Measurements from ENCODE around the gene SV2C. TPM values are rescaled to one million over a fixed set of nuclear protein-coding genes. Genes with fewer than 3 reads are reported as not detected.

SV2C gene
- total and polyA plus RNA-seq, 2 donors from 2014 or later, result 0.13 TPM; not detected in 1

- H3K9ac ChIP-seq (ENCODE audit: low read length in 3 of 3), result no peak overlapping the region
- H3K9me3 ChIP-seq (ENCODE audit: control insufficient read depth in 2 of 3, insufficient read depth in 1 of 3, low read length in 3 of 3), result no peaks in the 10 kb centered on the region
- DNase-seq (no peak), FAIRE-seq (no peak)
- H3K4me3 ChIP-seq (ENCODE audit: low read length in 3 of 3), result no peak overlapping the region
- H3K36me3 ChIP-seq (ENCODE audit: control insufficient read depth in 2 of 3, insufficient read depth in 3 of 3, low read length in 3 of 3), result no peaks in the 10 kb centered on the region
- TF ChIP-seq CTCF (IDR thresholded peaks at IDR 0.05; ENCODE audit: borderline replicate concordance, extremely low read depth, insufficient read depth), result no peak
- no peaks in the 10 kb centered on the region for H3K4me1 ChIP-seq (ENCODE audit: control insufficient read depth in 2 of 3, insufficient read depth in 2 of 3, low read depth in 1 of 3, low read length in 3 of 3)
- no peak overlapping the region for H3K27ac ChIP-seq (ENCODE audit: low read depth in 2 of 2, low read length in 2 of 2)
- H3K27me3 ChIP-seq (ENCODE audit: control insufficient read depth, insufficient read depth, low read length), result no peaks in the 10 kb centered on the region
- intact Hi-C loops (cut with DNase I), result no loop called here
These were observed 23.0 kb downstream of the SV2C start for GRCh38 chr5:76106149-76106548.

GRCh38 chr5:76111477-76112174, 28.4 kb downstream of the SV2C start:
- H3K9me3 ChIP-seq (ENCODE audit: control insufficient read depth in 2 of 3, insufficient read depth in 1 of 3, low read length in 3 of 3), result no peaks in the 10 kb centered on the region
- TF ChIP-seq CTCF (IDR thresholded peaks at IDR 0.05; ENCODE audit: borderline replicate concordance, extremely low read depth, insufficient read depth), result no peak
- no peaks in the 10 kb centered on the region for H3K36me3 ChIP-seq (ENCODE audit: control insufficient read depth in 2 of 3, insufficient read depth in 3 of 3, low read length in 3 of 3)
- H3K9ac ChIP-seq (ENCODE audit: low read length in 3 of 3), result no peak overlapping the region
- intact Hi-C loops (cut with DNase I), result no loop called here
- no peak overlapping the region for H3K27ac ChIP-seq (ENCODE audit: low read depth in 2 of 2, low read length in 2 of 2)
- FAIRE-seq, result no peak
- no peak overlapping the region for H3K4me3 ChIP-seq (ENCODE audit: low read length in 3 of 3)
- H3K4me1 ChIP-seq (ENCODE audit: control insufficient read depth in 2 of 3, insufficient read depth in 2 of 3, low read depth in 1 of 3, low read length in 3 of 3), result no peaks in the 10 kb centered on the region
- DNase-seq, result no peak
- no peaks in the 10 kb centered on the region for H3K27me3 ChIP-seq (ENCODE audit: control insufficient read depth, insufficient read depth, low read length)

- no peaks in the 10 kb centered on the region for H3K36me3 ChIP-seq (ENCODE audit: control insufficient read depth in 2 of 3, insufficient read depth in 3 of 3, low read length in 3 of 3)
- H3K9ac ChIP-seq (ENCODE audit: low read length in 3 of 3), result no peak overlapping the region
- intact Hi-C loops (cut with DNase I), result no loop called here
- DNase-seq (no peak), FAIRE-seq (no peak)
- no peak overlapping the region for H3K4me3 ChIP-seq (ENCODE audit: low read length in 3 of 3)
- H3K27me3 ChIP-seq (ENCODE audit: control insufficient read depth, insufficient read depth, low read length), result no peaks in the 10 kb centered on the region
- H3K27ac ChIP-seq (ENCODE audit: low read depth in 2 of 2, low read length in 2 of 2), result no peak overlapping the region
- no peaks in the 10 kb centered on the region for H3K4me1 ChIP-seq (ENCODE audit: control insufficient read depth in 2 of 3, insufficient read depth in 2 of 3, low read depth in 1 of 3, low read length in 3 of 3)
- no peak for TF ChIP-seq CTCF (IDR thresholded peaks at IDR 0.05; ENCODE audit: borderline replicate concordance, extremely low read depth, insufficient read depth)
- no peaks in the 10 kb centered on the region for H3K9me3 ChIP-seq (ENCODE audit: control insufficient read depth in 2 of 3, insufficient read depth in 1 of 3, low read length in 3 of 3)
These were observed 29.9 kb downstream of the SV2C start for GRCh38 chr5:76113103-76113502.

Data from kidney (tissue), 14 donors.